ENCODE data around the gene MSRB2. TPM values are rescaled to one million over a fixed set of nuclear protein-coding genes. Genes with fewer than 3 reads are reported as not detected.

Gene MSRB2
- total and polyA plus RNA-seq, 2 of the 4 experiments (the other 2 are of a cell fraction), result 10.6 to 20.1 TPM

- no peaks in the 10 kb centered on the region for H4K20me1 ChIP-seq (ENCODE audit: insufficient read depth, low read length)
- H3K79me1 ChIP-seq (ENCODE audit: low read depth in 1 of 2, low read length in 2 of 2), result no peaks in the 10 kb centered on the region
- H3K4me3 ChIP-seq (ENCODE audit: insufficient read depth, low read depth, low read length), result no peak overlapping the region
- peaks cover 4% of the 10 kb centered on the region; the same call in 1 of the 2 replicates for H3K27me3 ChIP-seq (ENCODE audit: control insufficient read depth, insufficient read depth, low read length)
- ChIA-PET CTCF (interaction anchor here (1.2 kb wide), 1 partner anchor 10 kb away, joined by 3 read pairs; no protein-coding TSS in a partner anchor), POLR2A (ENCODE audit: unreplicated experiment) (no interaction called here)
- DNase-seq (no peak), ATAC-seq (ENCODE audit: low read depth) (no peak)
- H3K14ac ChIP-seq (replicated peaks; ENCODE audit: low read depth, low read length), result no peak overlapping the region
- dilution Hi-C loops (cut with HindIII; ENCODE audit: low sequenced_read_pairs, unreplicated experiment) (no loop called here), intact Hi-C loops (cut with micrococcal nuclease) (loop anchor here (5.0 kb wide), 2 partner anchors 1067 to 1992 kb away; partner anchors contain the start of gene DNAJC1), in situ Hi-C loops (cut with MboI; ENCODE audit: low sequenced_read_pairs) (no loop called here)
- H4K91ac ChIP-seq (ENCODE audit: insufficient read depth, low read depth, low read length), result no peak overlapping the region
- H2AK9ac ChIP-seq (replicated peaks; ENCODE audit: low read depth, low read length, poor library complexity), result no peak overlapping the region
- no peak overlapping the region for H3K27ac ChIP-seq (ENCODE audit: insufficient read depth, low read length)
- H3K9ac ChIP-seq (ENCODE audit: low read depth, low read length), result no peak overlapping the region
- TF ChIP-seq FOS (IDR thresholded peaks at IDR 0.05; ENCODE audit: low read depth, low read length) (no peak), BHLHE40 (IDR thresholded peaks at IDR 0.05; ENCODE audit: low read depth, low read length) (no peak), RCOR1 (IDR thresholded peaks at IDR 0.05; ENCODE audit: insufficient replicate concordance, low read length) (no peak), MXI1 (IDR thresholded peaks at IDR 0.05; ENCODE audit: borderline replicate concordance, low read depth, low read length) (no peak), RFX5 (IDR thresholded peaks at IDR 0.05; ENCODE audit: low read depth, low read length) (no peak)
- H3K23ac ChIP-seq (ENCODE audit: low read depth, low read length), result no peak overlapping the region
- no peak overlapping the region for H2AFZ ChIP-seq (replicated peaks; ENCODE audit: low read length, poor library complexity)
- BruUV-seq (replicated peaks), result no TSS peak
- H3K9me1 ChIP-seq (ENCODE audit: insufficient read depth, low read length), result no peaks in the 10 kb centered on the region
- no peak overlapping the region for H3K4ac ChIP-seq (ENCODE audit: low read depth, low read length)
- H4K8ac ChIP-seq (ENCODE audit: low read depth in 2 of 2, low read length in 2 of 2), result no peak overlapping the region
- H3K18ac ChIP-seq (ENCODE audit: low read depth, low read length), result no peak overlapping the region
- no peaks in the 10 kb centered on the region for H3K9me3 ChIP-seq (ENCODE audit: control insufficient read depth, insufficient read depth, low read length)
- no peak overlapping the region for H2AK5ac ChIP-seq (ENCODE audit: low read depth, low read length)
- H2BK5ac ChIP-seq (ENCODE audit: low read depth, low read length, poor library complexity, severe bottlenecking), result no peak overlapping the region
- no CpG with 5 or more reads among the region's 10 CpGs for WGBS, 2 experiments (ENCODE audit: extremely low coverage in 2 of 2, insufficient read length in 1 of 2)
- H3K4me2 ChIP-seq (ENCODE audit: low read depth, low read length), result no peak overlapping the region
- no peak overlapping the region for H2BK120ac ChIP-seq (ENCODE audit: low read depth, low read length)
- no peaks in the 10 kb centered on the region for H3K4me1 ChIP-seq (ENCODE audit: control insufficient read depth, insufficient read depth, low read length)
- no peak overlapping the region for H2BK15ac ChIP-seq (ENCODE audit: low read depth, low read length)
- H3K56ac ChIP-seq (ENCODE audit: extremely low read depth, insufficient read depth, low read length), result no peak overlapping the region
- no peaks in the 10 kb centered on the region for H3K36me3 ChIP-seq (ENCODE audit: control insufficient read depth, insufficient read depth, low read length)
- H2BK20ac ChIP-seq (ENCODE audit: low read depth, low read length), result no peak overlapping the region
- no peak overlapping the region for H4K5ac ChIP-seq (ENCODE audit: low read depth, low read length)
Observed at GRCh38 chr10:23069019-23069815, 26.2 kb upstream of the MSRB2 start.
